Posterior cingulate gyrus (tissue), 11 donors: ENCODE measurements around the gene KCNK10.

Source experiments
- DNase-seq, 10 donors: peaks; one replicate each; pipeline versions ENCODE4 v3.0.0 to v3.0.0-alpha.2; 2020 to 2021; ENCODE audit warnings: mixed read lengths in 3 of 10
- intact Hi-C: fragments of 100-400 bp; cut with DNase I; formaldehyde crosslinking; loops from one replicate; pipeline ENCODE4 v1.15.1; 2023

Gene KCNK10

DNA sequence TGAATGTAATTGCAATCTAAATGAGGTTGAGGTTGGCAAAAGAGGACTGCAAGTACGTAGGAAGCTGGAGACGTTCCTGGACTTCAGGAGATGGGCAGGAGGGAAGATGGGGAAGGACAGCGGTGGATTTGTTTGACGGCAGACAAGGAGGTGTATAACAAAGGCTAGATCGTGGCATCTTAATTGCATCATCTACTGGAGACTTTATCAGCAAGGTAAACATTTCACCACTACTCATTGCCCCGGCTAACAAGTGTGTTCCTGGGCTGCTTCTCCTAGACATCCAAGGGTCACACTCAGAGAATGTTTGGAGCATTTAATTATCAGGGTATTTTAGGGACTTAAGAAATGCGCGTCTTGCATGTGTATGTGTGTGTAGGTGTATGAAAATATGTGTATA lies 128.5 kb downstream of the KCNK10 start:
- intact Hi-C loops, result no loop called here
- no peak for DNase-seq

DNA sequence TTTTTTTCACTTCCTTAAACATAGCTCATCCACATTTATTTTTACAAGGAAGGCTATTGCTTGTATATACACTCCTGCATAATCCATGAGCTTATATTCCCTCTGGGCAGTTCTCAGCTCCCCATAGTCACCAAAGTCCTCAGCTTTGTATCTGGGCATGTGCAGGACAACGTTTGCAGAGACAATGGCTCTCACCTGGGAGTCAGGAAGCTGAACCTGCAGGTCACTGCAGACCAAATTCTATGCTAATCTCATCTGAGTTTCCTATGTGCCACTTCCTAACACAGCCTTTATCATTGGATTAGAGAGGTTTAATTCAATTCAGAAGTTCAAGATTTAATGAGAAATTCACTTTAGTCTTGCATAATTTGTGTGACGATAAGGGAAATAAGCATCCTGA lies 131.5 kb downstream of the KCNK10 start:
- no peak for DNase-seq
- intact Hi-C loops, result no loop called here

DNA sequence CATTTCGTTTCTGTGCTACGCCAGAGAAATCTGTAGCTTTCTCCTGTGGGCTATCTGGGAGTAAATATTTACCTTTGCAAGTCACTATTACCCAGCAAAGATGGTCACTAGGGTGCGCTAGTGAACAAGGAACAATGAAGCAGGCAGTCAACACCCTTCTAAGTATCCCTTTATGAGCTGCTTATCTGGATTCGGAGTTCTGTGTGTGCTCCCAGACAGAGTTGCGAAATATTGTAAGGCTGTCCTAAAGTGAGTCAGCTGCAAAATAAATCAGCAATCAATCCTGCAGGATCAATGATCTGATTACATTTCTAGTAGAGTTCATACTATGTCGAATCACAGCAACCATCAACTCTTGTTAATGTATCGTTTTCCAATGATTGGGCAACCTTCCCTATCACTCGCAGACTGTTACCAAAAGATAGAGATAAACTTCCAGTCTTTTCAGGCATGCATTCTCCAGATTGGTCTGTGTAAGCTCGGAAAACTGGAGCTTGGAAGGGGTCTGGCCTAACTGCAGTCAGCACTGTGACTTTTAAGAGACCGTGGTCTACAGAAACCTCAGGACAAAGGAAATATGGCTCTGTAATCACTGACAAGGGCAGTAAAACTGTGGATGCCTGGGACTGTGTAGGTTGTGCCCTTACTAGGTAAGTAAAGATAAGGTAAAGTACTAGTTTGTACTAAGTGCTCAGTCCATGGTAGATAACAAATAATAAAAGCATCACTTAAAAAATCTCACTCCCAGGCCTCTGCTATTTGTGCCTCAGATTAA lies 133.5 kb downstream of the KCNK10 start:
- DNase-seq, result peak in 5 of 10 donors; percentile 32 to 83 (median 72)
- intact Hi-C loops, result loop anchor here (1.0 to 10.0 kb wide), 3 partner anchors 191 to 365 kb away; partner anchors contain the start of gene PTPN21

DNA sequence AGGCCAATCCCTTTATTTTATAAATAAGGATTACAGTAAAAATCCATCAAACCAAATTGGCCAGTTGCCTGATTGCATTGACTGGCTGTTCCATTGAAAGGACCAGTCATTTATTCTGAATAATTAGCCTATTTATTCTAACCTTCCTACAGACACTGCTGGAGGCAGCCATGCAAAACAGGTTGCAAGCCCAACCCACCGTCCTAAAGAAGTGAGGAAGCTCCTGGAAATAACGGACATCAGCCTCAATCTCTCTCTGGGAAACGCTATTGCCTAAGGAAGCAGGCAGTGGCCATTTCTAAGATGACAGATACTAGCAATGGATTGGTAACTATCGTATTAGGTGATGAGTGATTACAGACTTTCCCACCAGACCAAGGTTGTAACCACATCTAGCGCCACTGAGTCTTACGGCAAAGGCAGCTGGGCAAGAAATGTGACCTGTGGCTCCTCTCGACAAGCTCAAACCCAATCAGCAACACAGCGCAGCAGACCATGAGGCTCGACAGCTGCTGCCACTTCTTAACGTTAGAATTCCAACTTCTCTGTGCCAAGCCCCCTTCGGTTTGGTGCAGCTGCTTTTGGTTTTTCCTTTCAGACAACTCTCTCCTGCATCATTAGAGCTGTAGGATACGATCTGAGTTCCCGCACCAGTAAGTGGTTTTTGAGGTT lies 134.2 kb downstream of the KCNK10 start:
- DNase-seq, result no peak
- intact Hi-C loops, result loop anchor here (1.0 to 10.0 kb wide), 3 partner anchors 191 to 366 kb away; partner anchors contain the start of gene PTPN21

DNA sequence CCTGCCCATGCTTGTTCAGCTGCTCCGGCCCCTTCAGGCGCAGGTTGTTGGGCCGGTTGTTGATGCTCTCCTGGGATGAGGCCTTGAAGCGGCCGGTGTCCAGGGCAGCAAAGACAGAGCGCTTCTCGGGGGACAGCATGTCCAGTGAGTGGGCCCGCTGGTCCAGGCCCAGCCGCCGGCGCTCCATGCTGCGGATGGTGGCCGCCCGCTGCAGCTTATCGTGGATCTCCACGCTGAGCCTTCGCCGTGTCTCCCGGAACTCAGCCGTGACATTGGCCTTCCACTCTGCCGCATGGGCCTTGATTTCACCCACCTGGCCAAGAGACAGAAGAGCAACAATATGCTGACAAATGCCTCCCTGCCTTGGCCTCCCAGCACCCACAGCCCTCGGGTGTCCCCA lies 137.2 kb downstream of the KCNK10 start:
- intact Hi-C loops, result loop anchor here (10.0 kb wide), 2 partner anchors 241 to 369 kb away; partner anchors contain the start of gene PTPN21
- DNase-seq, result peak in 2 of 10 donors; percentile 72

DNA sequence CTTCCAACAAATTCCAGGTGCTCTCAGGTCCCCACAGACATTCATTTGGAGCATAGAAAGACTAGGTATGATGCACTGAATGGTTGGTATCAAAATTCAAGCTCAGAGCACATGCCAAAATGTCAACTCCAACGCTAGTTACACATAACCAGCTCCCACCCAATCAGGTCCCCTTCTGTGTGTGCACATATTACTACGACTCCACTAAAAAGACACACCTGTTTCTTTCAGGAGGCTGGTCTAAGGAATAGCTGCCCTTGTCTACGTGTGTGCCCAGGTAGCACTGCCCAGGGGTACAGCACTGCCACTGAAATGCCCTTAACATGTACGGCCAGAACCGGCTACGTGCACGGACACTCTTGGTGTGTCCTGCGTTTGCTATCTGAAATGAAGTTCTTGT lies 138.1 kb downstream of the KCNK10 start:
- intact Hi-C loops, result loop anchor here (10.0 kb wide), 2 partner anchors 240 to 370 kb away; partner anchors contain the start of gene PTPN21
- no peak for DNase-seq

DNA sequence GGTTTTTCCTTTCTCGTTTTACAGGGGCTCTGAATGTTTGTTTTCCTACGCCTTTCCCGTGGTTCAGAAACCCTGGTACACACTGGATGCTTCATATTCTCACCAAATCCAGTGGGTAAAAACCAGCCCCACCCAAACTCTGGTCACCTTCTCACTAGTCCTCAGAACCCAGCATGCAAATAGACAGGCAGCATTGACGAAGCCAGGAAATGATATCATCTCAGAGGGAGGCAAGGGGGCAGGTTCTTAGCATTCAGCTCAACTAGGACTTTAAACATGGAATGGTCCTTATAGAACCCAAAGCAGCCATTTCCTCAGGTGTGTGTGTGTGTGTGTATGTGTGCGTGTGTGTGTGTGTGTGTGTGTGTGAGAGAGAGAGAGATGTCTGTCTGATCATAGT lies 142.0 kb downstream of the KCNK10 start:
- intact Hi-C loops, result loop anchor here (10.0 kb wide), 2 partner anchors 236 to 374 kb away; partner anchors contain the start of gene PTPN21

DNA sequence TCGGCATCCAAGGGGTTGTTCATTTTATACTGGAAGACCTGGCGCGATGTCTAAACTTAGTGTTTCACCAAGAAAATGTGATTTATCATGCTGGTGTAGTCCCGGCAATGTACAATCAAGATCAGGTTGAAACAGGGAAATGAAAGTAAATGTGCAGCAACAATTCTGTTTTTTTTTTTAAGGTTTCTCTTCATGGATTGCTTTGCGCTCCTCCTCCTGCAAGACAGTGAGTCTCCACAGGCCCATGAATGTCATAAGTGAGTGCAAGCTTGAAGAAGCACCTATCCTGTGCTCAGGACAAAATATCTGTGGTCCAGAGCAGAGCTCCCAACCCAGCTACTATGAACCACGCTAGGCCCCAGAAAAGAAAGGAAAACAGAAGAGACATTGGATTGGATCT lies 143.4 kb downstream of the KCNK10 start:
- intact Hi-C loops, result loop anchor here (10.0 kb wide), 2 partner anchors 235 to 375 kb away; partner anchors contain the start of gene PTPN21
- no peak for DNase-seq

More for the DNA sequence above, 142.0 kb downstream of the KCNK10 start:
- DNase-seq, result no peak

DNA sequence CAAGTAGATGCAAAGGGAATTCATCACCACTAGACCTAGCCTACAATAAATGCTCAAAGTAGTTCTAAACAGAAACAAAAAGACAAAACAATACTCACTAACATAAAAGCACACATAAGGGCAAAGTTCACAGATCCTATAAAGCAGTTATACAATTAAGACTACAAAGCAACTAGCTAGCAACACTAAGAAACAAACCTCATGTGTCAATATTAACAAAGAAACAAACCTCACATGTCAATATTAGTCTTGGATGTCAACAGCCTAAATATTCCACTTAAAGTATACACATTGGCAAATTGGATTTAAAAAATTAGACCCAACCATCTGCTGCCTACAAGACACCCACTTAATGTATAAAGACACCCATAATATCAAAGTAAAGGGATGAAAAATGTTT lies 152.7 kb downstream of the KCNK10 start:
- intact Hi-C loops, result no loop called here
- no peak for DNase-seq

DNA sequence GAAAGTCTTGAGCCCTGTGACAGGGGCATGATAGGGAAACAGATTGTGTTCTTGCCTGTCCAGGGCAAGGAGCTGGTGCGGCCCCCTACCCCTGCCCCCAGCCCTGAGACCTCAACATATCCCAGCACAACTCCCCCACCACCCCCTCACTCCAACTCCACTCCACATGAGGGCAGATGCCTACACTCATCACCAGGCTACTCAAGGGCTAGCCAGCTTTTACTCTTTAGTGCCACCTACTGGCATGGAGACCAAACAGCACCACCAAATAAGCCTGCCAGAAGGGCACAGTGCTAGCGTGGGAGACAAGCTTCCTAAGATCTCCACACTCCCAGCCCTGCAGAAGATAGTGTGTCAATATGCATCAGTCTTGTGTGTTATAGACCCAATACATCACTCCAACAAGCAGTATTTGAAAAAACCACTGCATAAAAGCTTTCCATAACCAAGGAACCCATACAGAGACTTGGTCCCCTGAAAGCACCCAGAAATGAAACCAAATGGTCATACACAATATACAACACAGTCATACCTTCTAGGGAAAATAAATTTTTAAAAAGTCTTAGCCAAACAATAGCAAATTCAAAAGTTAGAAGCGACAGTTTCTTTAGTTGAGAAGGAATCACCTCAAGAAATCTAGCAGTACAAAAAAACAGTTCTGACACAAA lies 154.4 kb downstream of the KCNK10 start:
- intact Hi-C loops, result loop anchor here (5.0 kb wide), 1 partner anchor 156 kb away; no protein-coding TSS in a partner anchor
- peak in 2 of 10 donors; percentile 13 to 63 for DNase-seq

DNA sequence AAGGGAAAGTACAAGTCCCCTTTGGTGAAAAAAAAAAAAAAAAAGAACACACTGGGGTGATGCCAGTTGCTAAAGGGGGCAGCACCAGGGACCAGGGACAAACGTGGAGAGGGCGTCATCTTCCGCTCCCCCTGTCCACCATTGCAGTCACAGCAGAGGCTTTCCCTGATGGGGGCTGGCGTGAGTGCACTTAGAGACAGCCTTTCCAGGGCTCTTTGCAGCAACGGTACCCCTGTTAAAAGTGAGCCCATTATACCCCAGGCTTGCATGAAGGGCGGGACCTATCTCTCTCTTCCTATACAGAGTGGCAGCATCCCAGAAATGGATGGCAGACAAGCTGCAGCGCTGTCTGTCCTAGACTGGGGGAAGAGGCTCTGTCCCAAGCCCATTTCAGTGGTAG lies 155.0 kb downstream of the KCNK10 start:
- DNase-seq, result peak in 1 of 10 donors; percentile 61
- intact Hi-C loops, result loop anchor here (5.0 kb wide), 1 partner anchor 156 kb away; no protein-coding TSS in a partner anchor

DNA sequence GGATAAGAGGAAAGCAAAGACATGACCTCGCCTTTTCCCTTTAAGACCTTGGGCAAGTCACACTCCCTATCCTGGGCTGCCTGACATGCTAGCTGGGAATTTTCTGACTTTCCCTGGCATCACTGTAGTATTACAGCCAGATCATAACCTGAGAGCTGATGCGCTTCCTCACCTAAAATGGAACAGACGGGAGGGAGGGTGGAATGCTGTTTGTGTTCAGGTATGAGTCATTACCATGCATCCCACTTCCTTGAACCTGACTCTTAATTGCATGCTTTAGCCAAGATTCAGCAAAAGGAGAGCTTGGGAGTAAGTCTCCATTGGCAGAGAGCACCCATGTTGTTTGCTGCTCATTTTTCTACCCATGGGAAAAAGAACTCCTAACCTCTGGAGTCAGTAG lies 156.5 kb downstream of the KCNK10 start:
- DNase-seq, result no peak
- intact Hi-C loops, result loop anchor here (5.0 kb wide), 1 partner anchor 154 kb away; no protein-coding TSS in a partner anchor

DNA sequence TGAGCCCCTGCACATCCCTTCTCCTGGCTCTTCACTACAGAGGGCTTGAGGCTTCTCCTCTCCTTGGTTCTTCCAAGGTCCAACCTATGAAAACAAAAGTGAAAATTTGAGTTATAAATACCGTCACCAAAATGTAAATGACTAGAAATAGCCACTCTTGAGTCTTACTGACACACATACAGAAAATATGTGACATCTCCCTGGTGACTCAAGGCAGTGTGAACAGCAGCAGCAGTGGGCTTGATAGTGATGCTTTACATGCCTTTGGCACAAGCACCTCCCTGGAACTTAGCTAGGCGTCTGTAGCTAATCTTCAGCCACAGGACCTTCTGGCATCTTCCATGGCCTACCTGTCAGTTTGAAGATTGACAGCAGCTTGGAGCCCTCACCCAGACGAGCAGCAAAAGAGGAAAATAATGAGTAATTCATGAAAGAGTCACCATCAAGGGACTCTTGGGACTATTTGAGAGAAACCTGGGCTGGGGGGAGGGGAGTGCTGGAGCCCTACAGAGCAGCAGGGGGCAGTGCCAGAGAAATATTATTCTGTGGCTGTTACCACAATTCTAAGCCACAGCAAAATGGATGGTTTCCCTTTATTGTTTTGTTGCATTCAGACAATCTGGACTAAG lies 158.0 kb downstream of the KCNK10 start:
- DNase-seq, result no peak
- intact Hi-C loops, result loop anchor here (5.0 kb wide), 1 partner anchor 153 kb away; no protein-coding TSS in a partner anchor

DNA sequence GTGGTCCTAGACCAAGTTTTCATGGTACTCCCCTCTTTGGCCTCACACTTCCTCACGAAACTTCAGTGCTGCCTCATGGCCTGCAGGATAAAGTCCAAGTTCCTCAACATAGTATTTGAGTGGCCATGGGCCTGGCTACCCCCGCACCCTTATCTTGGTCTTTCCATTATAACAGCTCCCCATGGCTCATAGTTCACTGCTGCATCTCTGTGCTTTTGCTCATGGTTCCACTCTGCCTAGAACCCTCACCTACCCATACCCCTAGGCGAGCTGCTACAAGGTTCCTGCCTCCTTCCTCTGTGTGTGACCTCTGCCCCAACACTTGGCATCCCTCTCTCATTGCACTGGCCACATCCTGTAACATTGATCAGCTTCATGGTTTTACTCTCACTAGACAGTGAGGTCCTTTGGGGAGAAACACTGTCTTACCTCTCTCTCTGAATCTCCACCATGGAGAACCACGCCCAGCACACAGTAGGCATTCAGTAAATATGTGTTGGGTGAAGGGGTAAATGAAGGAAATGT lies 159.3 kb downstream of the KCNK10 start:
- DNase-seq, result no peak
- intact Hi-C loops, result no loop called here

DNA sequence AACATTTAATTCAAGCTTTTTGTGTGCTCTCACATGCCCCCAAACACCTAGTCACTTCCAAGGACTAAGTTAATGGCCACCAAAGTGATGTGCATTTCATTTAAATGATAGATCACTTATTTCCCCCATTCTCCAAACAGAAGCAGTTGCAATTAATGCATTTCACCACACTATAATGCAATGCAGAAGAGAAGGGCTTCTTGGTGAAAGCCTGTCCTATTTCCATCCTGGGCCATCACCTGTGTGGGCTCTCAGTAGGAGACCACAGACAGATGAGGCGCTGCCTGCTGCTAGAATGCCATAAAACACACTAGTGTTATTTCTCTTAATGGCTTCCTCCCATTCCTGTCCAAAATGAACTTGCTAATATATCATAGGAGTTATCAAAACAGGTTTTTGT lies 166.9 kb downstream of the KCNK10 start:
- intact Hi-C loops, result no loop called here
- DNase-seq, result no peak

DNA sequence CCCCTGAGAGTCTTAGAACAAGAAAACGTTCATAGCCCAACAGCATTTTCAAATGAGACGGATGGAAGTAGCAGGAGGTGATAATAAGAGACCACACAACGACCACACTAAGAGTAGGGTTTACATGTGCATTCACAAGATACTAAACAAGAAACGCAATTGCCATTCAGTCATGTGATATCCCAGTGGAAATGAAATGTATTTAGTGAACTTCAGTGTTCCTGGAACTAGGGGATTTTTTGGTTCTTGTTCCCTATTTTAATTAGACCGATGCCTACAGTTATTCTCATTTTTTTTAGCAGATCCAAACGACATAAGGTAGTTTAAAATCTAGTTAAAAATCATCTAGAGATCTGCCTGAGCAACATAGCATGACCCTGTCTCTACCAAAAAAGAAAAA lies 168.1 kb downstream of the KCNK10 start:
- intact Hi-C loops, result no loop called here
- DNase-seq, result no peak

DNA sequence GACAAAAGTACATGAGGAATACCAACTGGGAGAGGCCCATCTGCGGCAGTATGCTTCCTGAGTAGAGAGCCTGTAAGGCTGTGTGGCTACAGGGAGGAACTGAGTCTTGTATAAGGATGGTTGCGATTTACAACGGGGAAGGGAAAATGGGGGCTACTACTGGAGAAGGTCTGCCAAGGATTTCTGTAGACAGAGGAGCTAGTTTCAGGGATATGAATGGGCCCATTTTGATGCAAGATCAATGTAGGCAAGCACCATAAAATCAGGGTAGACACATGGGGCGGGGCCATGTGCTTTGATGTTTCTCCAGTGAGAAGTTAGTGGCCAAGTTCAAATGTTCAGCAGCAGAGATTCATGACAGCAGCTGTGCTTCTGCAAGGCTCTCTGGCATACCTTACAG lies 168.7 kb downstream of the KCNK10 start:
- no peak for DNase-seq
- intact Hi-C loops, result no loop called here

DNA sequence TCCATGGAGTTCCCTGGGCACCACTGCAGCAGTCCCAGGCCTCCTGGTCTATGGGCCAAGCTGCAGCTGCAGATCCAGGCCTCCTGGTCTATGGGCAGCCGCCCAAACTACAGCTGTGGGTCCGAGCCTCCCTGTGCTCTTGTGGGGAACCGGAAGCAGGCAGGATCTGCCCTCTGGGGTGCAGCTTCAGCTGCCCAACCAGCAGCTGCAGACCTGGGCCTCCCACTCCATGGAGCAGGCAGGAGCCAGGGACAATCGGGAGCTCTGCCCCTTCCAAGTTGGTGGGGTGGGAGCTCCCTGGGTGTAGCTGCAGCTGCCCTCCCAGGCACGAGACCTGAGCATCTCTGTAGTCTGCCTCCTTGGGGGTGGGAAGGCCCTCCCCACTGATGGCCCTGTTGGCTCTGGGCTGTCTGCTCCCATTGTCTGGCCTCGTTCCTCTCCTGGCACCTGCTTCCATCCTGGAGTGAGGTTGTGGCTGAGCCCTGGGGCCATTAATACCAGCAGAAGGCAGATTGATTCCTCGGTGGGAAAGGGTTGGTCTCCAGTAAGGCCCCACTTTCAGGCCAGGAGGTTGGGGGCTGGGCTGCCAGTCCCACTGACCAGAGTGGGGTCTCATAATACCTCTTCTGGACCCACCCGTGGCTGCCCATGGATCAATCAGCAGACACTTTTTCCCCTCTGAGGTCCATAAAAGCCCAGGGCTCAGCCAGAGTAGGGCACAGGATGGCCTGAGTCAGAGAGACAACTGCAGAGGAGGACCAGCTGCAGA lies 176.0 kb downstream of the KCNK10 start:
- no peak for DNase-seq
- intact Hi-C loops, result no loop called here

DNA sequence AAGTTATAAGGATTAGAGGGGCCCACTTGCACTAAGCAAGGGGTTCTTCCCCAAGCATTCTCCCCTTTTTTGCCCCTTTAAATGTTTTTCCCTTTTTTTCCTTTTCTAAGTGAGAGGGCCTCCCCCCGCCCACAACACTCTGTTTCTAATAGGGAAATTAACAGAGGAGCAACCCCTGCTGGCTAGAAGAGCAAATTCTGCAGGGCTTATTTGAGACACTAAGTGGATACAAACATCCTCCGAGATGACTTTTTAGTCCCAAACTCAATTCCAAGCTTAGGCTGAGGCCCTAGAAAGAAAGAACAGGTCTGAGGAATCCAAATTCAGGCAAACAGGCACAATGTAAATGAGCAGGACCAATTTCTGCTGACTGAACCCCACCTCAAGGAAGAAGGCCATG lies 179.3 kb downstream of the KCNK10 start:
- intact Hi-C loops, result no loop called here
- DNase-seq, result no peak
